Activated CD4-positive, alpha-beta T cell treated with anti-CD3 and anti-CD28 coated beads for 4 hours (primary cell): ENCODE measurements around the gene TOMM40L.

Experiments used
- DNase-seq, 2 donors: peaks; one replicate each; pipeline ENCODE4 v3.0.0-alpha.2; 2020

Gene TOMM40L

DNA sequence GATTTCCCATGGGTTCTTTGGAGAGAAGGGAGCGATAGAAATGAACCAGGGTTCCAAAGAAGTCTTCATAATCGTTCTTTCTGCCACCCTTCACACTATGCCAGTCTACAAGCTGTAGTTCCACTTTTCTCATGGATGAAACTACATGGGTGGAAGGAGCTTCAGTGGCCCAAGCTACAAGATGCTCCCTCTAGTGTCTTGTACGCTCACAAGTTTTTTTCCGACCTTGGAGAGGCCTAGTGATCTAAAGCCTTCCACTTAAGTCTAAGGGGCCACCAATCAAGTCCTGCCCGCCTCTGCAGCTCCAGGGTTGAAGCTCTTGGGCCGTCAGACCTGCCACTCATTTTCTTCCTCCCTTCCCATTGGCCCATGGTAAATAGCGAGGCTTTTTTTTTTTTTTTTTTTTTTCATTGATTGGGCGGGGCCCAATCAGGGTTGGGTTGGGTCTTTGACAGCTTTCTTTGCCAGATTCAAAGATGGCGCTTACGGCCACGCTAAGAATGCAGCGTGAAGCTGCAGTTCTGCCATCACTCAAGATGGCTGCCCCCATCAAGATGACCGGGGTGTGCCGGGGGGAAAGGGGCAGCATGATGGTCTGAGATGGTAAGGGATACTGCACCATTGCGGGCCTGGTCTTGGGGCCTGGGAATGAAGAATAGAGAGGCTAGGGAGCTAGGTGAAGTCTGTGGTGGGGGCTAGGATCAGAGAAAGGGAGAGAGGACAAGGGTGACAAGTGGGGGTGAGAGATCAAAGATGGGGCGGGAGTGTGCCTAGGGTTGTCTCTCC lies at the start of gene TOMM40L:
TOMM40L (plus strand) TSS at position 527 of the 786 bp plus-strand sequence. CDS start 430 bp downstream, outside the sequence.
- peak; percentile 86 to 89 for DNase-seq

DNA sequence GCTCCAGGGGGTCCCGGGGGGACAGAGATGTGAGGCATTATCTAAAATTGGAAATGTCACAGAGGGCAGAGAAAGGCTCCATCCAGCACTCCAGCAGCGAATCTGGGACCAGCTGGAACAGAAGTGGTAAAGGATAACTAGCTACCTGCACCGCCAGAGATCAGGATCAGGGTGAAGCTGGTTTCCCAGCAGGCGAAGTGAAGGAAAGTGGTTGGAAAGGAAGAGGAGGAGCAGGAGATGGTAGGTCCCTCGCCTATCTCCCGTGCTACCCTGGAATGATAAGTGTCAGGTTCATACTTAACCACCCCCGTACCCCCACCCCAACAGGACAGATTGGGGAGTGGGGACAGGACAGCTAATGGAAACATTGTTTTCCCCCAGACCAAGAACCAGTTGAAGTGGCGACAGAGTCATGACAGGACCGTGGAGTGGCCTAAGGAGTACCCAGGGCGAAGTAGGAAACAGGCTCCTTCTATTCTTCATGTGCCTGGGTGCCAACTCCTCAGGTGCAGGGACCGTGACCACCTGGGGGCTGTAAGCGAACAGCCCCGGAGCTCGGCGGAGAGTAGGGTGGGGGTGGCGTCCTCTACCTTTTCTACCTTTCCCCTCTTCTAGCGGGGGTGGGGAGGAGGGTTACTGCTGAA lies 49.3 kb upstream of the TOMM40L start:
- no peak for DNase-seq

DNA sequence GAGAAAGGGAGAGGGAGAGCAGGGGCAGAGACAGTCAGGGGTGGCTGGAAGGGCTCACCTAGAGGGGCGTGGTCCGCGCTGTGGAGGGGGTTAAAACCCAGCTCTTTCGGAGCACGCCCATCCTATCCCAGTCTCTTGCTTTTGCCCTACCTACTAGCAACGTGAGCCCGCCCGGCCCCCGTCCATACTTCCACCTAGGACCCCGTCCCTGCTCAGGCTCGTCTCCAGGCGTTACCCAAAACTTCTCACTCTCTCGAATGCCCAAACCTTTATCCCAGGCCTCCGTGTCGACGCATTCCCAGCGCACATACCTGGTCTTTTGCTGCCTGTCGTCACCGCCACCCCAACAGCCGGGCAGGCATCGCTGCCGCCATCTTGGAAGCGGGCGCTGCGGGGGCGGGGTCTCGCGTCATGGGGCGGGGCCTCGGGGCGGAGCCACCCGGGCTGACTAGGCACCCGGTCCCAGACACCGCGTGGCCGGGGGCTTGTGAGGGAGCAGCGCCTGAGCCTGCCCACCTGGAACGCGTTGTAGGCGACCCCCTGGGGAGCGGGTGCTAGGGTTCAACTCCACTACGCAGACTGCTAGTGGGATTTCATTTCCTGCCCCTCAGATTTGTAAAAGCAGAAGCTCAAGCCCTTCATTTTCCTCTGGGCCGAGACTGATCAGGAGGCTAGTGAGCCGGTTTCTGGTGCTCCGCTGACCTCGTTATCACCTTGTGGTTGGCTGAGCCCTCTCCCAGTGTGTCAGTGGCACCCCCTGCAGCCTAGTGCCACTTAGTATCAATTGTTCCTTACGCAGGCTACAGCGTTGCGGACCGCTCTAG lies 48.5 kb upstream of the TOMM40L start, which contains the start of gene B4GALT3:
B4GALT3 (minus strand) TSS at position 396 of the 824 bp plus-strand sequence. CDS start 1,447 bp downstream, outside the sequence.
- DNase-seq: peak; percentile 91 to 97

DNA sequence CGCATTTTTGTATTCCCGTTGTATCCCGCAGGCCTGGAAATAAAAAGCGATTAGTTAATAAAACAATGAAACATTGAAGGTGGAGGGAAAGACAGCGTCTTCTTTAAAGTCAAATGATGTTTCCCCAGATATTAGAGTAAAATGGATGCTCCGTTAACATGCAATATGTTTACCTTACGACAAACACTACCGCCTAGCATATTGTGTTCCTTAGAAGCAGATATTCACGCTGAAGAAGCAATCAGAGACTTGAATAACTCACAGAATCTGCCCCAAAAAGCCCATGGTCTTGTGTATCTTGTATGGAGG lies 48.0 kb upstream of the TOMM40L start:
- DNase-seq: no peak

DNA sequence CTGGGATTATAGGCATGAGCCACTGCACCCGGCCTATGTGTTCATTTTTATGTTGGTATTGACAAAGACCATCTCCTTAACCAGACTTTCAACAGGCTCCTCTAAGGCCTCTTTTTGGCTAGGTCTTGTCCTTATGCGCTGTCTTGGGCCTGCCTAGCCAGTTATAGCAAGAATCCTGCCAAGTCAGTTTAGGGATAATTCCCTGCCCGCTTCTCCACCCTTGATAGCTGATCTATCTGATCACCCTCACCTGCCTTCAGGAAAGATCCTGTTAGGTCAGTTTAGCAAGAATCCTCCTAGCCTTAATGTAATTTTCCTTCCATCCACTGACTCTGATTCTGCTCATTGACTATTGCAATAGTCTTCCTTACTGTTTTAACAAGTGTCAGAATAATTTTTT lies 46.2 kb upstream of the TOMM40L start:
- no peak for DNase-seq

DNA sequence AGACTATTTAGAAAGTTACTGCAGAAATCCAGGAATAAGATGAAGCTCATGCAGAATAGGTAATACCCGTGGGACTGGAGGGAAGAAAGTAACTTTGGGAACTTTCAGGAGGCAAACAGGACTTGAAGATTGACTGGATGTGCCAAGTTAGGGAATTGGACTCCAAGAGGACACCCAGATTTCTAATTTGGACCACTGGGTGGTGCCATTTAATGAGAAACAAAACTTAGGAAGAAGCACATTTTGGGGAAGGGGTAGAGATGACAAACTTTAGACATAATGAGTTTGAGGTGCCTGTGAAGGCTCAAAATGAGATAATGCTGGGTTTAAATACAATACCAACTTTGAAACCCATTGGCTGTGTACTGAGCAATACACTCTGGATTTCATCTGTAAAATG lies 45.2 kb upstream of the TOMM40L start:
- no peak for DNase-seq

DNA sequence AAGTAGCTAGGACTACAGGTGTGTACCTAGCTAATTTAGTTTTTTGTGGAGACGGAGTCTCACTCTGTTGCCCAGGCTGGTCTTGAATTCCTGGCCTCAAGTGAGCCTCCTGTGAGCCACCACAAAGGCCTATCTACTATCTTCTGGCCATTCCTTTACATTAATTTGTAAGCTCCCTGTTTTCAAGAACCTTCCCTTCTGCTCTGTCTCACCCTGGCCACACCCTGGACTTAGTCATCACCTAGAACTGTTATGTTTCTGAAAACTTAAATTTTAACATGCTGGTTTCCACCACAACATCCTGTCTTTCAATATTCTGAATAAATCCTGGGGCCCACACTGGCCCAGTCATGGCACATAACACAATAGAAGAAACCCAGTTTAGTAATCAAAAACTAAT lies 43.6 kb upstream of the TOMM40L start:
- peak; percentile 57 to 63 for DNase-seq

DNA sequence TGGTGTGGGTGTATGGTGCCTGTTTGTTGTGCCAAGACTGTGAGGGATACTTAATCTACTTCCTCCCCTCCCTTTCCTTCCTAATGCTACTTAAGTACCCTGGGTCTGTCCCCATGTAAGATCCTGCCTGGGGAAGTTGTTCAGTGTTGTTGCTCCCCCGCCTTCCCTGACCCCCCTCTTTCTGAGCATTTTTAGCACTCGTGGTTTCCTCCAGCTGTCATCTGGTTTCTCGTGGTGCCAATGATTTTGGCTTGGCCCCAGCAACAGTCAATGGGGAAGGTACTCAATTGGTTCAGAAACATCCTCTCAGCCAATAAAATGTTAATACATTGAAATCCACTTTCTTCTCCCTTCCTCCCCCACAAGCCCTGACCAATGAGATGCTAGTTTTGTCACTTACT lies 40.6 kb upstream of the TOMM40L start:
- peak; percentile 61 to 63 for DNase-seq

DNA sequence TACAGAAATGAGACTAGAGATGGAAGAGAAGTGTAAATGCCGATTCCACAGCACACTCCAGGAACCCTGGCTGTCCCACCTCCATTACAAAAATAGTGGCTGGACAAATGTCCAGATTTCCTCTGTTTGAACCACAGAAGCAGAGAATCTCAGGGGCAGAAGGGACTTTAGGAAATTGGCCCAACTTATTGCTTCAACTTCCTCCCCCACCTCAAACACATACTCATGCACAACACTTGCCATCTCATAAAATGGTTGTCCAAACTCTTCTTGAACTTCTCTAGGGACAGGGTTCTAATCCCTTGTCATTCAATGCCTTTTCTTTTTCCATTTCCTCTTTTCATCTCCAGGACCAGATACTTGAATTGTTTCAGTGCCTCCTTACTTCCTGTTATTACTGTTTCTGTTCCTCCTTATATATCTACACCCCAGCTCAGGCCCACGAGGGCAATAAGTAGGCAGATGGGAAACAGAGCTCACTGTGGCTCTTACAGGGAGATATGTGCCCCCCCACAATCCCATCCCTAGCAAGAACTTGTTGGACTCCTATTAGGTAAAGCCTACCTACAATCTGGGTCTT lies 40.0 kb upstream of the TOMM40L start:
- no peak for DNase-seq

DNA sequence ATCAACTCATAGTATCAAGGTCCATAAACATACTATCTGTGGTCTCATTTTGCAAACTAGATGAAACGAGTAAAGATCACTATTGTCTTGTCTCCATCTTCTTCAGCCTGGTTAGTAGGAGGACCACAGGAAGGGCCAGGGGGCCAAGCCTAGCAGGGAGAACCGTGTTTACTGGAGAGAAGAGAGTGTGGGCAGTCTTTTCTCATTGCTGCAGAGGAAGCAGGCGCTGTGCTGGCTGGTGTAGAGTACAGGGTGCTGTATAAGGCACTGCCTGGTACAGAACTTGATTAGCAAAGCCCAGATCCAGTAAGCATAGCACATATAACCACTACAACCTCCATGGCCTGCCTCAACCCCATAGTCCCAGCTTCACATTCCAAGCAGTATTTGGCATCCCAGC lies 38.5 kb upstream of the TOMM40L start:
- DNase-seq: no peak

DNA sequence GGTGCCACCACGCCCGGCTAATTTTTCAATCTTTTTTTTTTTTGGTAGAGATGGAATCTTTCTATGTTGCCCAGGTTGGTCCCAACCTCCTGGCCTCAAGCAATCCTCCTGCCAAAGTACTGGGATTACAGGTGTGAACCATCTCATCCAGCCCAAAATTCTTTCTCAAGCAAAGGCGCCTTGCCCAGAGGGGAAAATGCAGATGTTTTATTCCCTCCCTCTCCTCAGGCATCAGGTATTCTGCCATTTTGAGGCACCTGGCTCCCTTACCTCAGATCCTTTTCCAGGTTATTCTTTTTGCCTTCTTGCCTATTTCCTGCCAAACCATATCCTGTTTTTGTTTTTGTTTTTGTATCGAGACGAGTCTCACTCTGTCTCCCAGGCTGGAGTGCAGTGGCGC lies 37.5 kb upstream of the TOMM40L start:
- no peak for DNase-seq

DNA sequence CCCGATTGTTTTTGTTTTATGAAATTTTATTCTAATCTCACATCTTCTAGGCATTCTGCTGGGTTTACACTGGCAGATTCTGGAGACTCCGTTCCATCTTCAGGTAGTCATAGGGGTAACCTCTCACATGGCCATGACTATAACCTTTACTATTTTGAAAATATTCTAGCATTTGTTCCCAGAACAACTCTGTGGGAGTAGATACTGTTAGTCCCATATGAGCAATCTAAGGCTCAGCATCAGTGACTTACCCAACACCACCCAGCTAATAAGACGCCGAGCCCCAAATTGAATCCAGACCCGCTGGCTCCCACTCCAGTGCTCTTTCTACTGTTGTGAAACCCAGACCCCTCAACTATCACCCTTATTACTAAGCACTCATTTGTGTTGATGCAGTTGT lies 36.8 kb upstream of the TOMM40L start:
- DNase-seq: no peak

DNA sequence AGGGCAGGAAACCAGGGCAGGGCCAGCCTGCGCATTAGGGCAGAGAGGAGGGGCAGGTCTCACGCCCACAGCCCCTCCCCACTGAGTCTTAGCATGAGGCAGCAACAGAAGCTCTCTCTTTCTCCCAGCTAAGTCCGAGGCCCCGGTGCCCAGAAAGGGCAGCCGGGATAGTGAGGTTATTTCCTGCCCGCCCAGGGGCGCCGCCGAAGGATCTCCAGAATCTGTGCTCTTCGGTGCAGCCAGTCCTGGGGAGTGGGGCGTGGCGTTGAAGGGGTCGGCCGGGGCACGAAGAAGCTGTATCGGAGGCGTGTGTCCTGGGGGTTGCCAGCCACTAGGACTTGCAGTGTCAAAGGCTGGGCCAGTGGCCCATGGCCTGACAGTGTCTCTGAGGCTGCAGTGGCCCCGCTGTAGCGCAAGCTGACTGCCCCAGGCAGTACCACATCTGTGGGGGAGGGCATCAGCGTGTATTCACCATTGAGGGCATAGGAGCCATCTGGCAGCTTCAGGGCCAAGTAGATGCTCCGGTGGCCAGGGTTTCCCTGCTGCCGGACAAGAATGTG lies 34.8 kb upstream of the TOMM40L start:
- no peak for DNase-seq

DNA sequence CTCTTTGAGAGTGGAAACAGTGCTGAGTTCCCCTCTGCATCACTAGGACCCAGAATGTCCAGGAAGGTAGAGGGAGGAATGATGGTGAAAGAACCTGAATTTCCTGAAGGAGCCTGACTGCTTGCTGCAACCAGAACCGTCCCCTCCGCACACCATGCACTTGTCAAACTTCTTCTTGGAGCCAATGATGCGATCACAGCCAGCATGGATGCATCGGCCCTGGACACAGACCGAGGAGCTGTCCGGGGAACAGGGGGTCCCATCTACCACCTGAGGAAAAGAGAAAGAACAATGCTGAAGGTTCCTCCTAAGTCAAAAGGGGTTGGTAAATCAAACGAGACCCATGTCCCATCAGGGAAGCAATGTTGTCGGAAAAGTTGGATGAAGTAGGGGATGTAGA lies 33.9 kb upstream of the TOMM40L start:
- no peak for DNase-seq

DNA sequence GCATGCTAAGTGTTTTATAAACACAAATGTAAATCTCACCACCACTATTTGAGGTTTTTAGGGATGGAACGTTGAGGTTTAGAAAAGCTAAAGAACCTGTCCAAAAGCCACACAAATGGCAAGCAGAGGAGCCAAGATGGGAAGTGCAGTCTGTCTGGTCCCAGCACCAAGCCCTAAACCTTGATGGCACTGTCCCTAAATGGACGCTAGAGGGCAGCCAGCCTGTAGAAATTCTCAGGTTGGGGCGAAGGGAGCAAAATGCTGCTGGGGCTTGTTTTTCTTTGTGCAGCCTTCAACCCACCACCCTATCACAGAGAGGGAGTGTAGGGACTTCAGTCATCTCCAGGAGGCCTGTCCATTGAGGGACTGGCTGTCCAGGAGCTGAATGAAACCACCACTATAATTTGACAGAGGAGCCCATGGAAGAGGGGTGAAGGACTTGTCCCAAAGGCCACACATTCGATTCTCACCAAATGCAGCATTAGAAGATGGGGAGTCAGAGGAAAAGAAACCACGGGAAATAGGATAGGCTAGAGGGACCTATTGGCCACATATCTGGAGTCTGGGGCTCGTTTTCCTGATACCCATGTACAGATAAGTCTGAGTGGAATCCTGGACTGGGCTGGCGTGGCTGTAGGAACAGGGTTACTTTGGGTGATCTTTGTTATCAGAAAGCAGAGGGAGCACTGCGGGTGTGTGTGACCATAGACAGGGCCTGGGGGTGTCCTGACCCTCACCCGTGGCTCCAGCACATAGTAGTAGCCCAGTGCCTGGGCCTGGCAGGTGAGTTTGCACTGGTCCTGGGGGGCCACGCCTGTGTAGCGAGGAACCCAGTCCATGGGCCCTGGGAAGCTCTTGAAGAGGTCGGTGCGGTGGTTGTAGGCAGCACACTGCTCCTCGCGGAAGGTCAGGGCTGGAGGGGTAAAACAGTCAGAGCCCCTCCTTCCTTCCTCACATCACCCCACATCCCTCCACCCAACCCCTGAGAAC lies 33.1 kb upstream of the TOMM40L start:
- peak; percentile 64 to 67 for DNase-seq

DNA sequence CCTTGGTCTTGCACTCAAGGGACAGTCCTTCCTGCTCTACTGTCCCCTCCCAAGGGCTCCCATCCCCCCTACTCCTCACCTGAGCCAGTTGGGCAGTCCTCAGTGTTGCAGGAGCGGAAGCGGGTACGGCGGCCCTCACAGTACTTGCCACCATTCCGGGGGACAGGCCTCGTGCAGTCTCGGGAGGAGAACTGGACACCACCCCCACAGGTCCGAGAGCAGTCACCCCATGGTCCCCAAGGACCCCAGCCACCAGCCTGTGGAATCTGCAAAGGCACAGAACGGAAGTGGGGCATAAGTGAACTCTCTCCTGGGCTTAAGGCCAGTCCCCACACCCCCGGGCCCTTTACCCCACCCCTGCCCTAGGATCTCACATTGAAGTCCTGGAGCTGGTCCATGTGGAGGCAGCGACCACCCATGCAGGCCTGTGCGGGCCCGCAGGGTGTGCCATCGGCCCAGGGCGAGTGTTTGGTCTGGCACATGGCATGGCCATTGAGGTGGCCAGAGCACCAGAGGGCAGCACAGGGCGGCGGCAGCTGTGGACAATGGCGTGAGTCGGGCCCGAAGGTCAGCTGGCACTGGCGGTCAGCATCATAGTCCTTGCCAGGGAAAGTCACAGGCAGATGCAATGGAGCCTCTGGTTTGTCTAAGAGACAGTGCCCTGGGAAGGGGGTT lies 32.2 kb upstream of the TOMM40L start:
- DNase-seq: no peak

DNA sequence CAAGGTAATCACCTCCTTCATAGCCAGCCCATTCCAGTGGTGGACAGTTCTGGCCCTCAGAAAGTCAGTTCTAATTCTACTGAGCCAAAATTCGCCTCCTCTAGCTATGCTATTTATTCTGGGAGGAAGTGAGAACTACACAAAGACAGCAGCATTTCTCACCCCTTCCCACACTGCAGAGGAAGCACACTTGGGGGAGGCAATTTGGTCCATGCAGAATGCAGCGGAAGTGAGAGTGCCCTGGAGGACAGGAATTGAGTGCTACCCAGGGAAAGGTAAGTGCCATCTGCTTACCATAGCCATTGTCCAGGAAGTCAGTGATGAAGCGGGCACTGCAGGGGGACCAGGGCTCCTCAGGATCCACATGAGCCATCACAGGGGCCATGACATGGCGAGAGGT lies 30.7 kb upstream of the TOMM40L start:
- DNase-seq: no peak

DNA sequence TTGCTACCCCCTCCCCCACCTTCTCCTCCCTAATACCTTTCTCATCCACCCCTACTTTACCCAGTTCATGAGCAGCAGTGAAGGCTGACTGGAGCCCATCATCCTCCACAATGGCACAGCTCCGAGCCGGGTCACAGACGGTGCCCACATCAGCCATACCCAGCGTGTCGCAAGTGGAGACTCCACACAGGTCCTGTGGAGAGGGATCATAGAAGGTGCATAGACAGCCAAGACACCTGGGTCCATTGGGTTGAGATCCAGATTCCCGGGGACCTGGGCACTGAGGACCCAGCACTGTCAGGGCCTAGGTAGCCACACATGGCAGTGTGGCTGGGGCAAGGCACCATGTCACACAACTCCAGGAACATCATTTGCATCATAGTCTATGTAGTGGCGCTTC lies 29.7 kb upstream of the TOMM40L start:
- no peak for DNase-seq

DNA sequence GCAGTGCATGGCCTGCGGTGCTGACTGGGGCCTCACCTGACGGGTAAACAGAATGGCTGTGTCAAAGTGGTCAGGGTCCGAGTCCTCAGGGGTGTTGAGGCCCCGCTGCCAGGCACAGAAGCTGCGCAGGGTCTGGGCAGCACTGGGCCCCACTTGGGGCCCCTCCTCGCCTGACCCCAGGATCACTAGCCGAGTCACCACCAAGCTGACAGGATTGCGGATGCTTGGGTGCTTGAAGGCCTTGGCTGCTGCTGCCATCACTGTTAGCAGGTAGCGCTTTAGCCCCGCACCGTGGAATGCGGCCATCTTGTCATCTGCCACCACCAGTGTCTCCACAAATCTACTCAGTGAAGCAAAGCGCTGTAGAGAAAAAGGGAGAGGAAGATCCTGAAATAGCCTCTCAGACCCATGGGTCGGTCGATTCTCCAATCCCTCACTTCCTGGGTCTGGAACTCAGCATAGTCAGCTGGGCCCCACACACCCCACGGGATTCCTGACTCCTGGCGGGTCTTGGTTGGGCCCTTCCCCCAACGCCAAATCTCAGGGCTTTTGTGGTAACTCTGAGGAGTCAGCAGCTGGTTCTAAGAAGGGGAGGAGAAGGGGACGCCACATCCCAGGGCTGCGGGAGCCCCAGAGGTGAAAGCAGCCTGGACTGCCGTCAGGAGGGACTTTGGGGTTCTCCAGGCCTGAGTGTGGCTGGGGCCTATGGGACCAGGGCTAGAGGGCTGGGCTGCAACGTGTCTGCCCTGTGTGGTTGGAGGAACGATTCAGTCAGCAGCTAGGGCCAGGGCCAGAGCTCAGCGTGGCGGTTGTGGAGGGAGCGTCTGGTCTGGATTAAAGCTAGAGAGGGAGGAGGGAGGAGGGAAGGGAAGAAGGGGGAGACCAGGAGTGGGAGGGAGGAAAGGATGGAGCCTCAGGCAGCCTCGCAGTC lies 29.1 kb upstream of the TOMM40L start:
- no peak for DNase-seq
